B cell (primary cell): ENCODE results near the gene ANXA8. TPM values are rescaled to one million over a fixed set of nuclear protein-coding genes. Genes with fewer than 3 reads are reported as not detected.
"Not testable (repeated sequence)": the region's sequence is repeated elsewhere in the genome, so short reads cannot be mapped to it uniquely, and the experiment has no call there.

ENCODE experiments used
- ATAC-seq: fragments of 200-7000 bp; cut with Tn5 transposase; one replicate; pipeline ENCODE4 v1.10.0; 2021; ENCODE audit warnings: low read depth, mild to moderate bottlenecking, moderate number of reproducible peaks, moderate library complexity
- CTCF ChIA-PET: fragments of 350-600 bp; sonication (Branson Sonifier 250); formaldehyde crosslinking; loops from one replicate; lab custom pipeline; 2021; ENCODE audit warnings: antibody characterized with exemption, inconsistent platforms; lab: Charles Lee
- POLR2A ChIA-PET: fragments of 350-600 bp; sonication (Branson Sonifier 250); formaldehyde crosslinking; loops from one replicate; lab custom pipeline; 2021; ENCODE audit warnings: antibody characterized with exemption; lab: Charles Lee
- DNase-seq: peaks from one replicate; pipeline ENCODE4 v3.0.0; 2013
- H2AFZ ChIP-seq: 2 replicates; pipeline ENCODE4 v1.6.1; 2012; ENCODE audit warnings: mild to moderate bottlenecking, low read depth, low read length; ENCODE audit not compliant: insufficient read depth, poor library complexity, severe bottlenecking
- H3K27ac ChIP-seq, 2 donors: 1 replicate in 1 of 2; 2 replicates in 1 of 2; pipeline ENCODE4 v1.5.1; 2012 to 2013; ENCODE audit warnings: low read length in 2 of 2, mild to moderate bottlenecking in 2 of 2, moderate library complexity in 1 of 2
- H3K27me3 ChIP-seq, 4 experiments: fragments of 200-600 bp in 1 of 4; sonication (generic) in 1 of 4; replicated peaks in 1 of 4; 1 replicate in 2 of 4; 2 replicates in 2 of 4; pipeline versions ENCODE4 v1.6.1 to v1.7.0; 2013 to 2016; ENCODE audit warnings: low read length in 3 of 4, mild to moderate bottlenecking in 2 of 4, mixed read lengths in 1 of 4, moderate library complexity in 1 of 4; ENCODE audit not compliant: insufficient read depth in 4 of 4, control insufficient read depth in 3 of 4; ENCODE audit errors: control extremely low read depth in 1 of 4
- H3K36me3 ChIP-seq, 2 experiments: replicated peaks in 1 of 2; 1 replicate in 1 of 2; 2 replicates in 1 of 2; pipeline versions ENCODE4 v1.6.1 to v1.7.1; 2013; ENCODE audit warnings: low read length in 1 of 2; ENCODE audit not compliant: insufficient read depth in 2 of 2, control insufficient read depth in 1 of 2; ENCODE audit errors: control extremely low read depth in 1 of 2, extremely low read depth in 1 of 2
- H3K4me1 ChIP-seq, 2 donors: fragments of 200-600 bp in 1 of 2; sonication (generic) in 1 of 2; 1 replicate in 1 of 2; 2 replicates in 1 of 2; pipeline versions ENCODE4 v1.5.1 to v1.6.1; 2013 to 2017; ENCODE audit warnings: low read length in 2 of 2; ENCODE audit not compliant: control insufficient read depth in 2 of 2, insufficient read depth in 2 of 2
- H3K4me2 ChIP-seq: replicated peaks from 2 replicates; pipeline ENCODE3; 2012; ENCODE audit warnings: mild to moderate bottlenecking, low read depth, low read length; ENCODE audit not compliant: poor library complexity, severe bottlenecking
- H3K4me3 ChIP-seq, 5 experiments: fragments of 200-600 bp in 1 of 5; sonication (generic) in 1 of 5; 1 replicate in 3 of 5; 2 replicates in 2 of 5; pipeline versions ENCODE4 v1.5.1 to v1.7.0; 2011 to 2016; ENCODE audit warnings: low read length in 4 of 5, mild to moderate bottlenecking in 4 of 5, low read depth in 2 of 5, control low read depth in 1 of 5, moderate library complexity in 1 of 5; ENCODE audit not compliant: insufficient read depth in 1 of 5; ENCODE audit errors: control extremely low read depth in 1 of 5, extremely low read depth in 1 of 5
- H3K79me2 ChIP-seq: fragments of 200-600 bp; sonication (generic); one replicate; pipeline ENCODE4 v1.6.0; 2016; ENCODE audit warnings: low read length; ENCODE audit not compliant: control insufficient read depth, insufficient read depth
- H3K9ac ChIP-seq: fragments of 200-600 bp; sonication (generic); 2 replicates; pipeline ENCODE4 v1.6.1; 2017; ENCODE audit warnings: mild to moderate bottlenecking, low read length, moderate library complexity
- H3K9me3 ChIP-seq, 3 donors: one replicate each; pipeline versions ENCODE4 v1.6.1 to v1.7.1; 2013; ENCODE audit warnings: low read length in 2 of 3; ENCODE audit not compliant: control insufficient read depth in 2 of 3, insufficient read depth in 1 of 3; ENCODE audit errors: control extremely low read depth in 1 of 3
- H4K20me1 ChIP-seq: 2 replicates; pipeline ENCODE4 v1.6.0; 2012; ENCODE audit warnings: mild to moderate bottlenecking, low read length; ENCODE audit not compliant: insufficient read depth, control insufficient read depth, poor library complexity, severe bottlenecking
- H3K27ac Mint-ChIP-seq: one replicate; pipeline ENCODE4 v1.8.0; 2021; ENCODE audit warnings: mixed read lengths
- H3K27me3 Mint-ChIP-seq: one replicate; pipeline ENCODE4 v1.8.0; 2021; ENCODE audit warnings: mixed read lengths
- H3K4me1 Mint-ChIP-seq: one replicate; pipeline ENCODE4 v1.8.0; 2021; ENCODE audit warnings: mixed read lengths
- H3K4me3 Mint-ChIP-seq: one replicate; pipeline ENCODE4 v1.8.0; 2021; ENCODE audit warnings: mixed read lengths
- H3K9me3 Mint-ChIP-seq: one replicate; pipeline ENCODE4 v1.8.0; 2022; ENCODE audit warnings: mixed read lengths; ENCODE audit not compliant: insufficient read depth
- WGBS: methylation state at CpG from one replicate; pipeline ENCODE4 v1.1.5; 2013; ENCODE audit warnings: missing lambda C conversion rate; ENCODE audit not compliant: insufficient coverage; 5-methylcytosine and 5-hydroxymethylcytosine counted together
- intact Hi-C: fragments of 100-400 bp; cut with micrococcal nuclease; formaldehyde crosslinking; loops from one replicate; pipeline ENCODE4 v1.10.0; 2022
- polyA plus RNA-seq: library from polyadenylated mRNA; depleted of rRNA; stranded (reverse); fragments of >200 nt; gene quantifications from 2 replicates; pipeline ENCODE4 v1.2.3, GENCODE V29; 2012
- total RNA-seq, 2 donors: library from RNA; stranded (reverse); fragments of 120-200 nt in 1 of 2; gene quantifications; 1 replicate in 1 of 2; 2 replicates in 1 of 2; pipeline versions ENCODE4 v1.2.3 to v1.2.4, GENCODE V29; 2013 to 2022

ANXA8 gene
- total and polyA plus RNA-seq, 2 donors (not counting 1 experiment from before 2014, with no cell fraction given) = not detected

GRCh38 chr10:47467458-47467857 is 16.5 kb downstream of the ANXA8 start:
- H4K20me1 ChIP-seq, CTCF ChIA-PET, H3K27me3 Mint-ChIP-seq, H3K27ac ChIP-seq, H3K9me3 Mint-ChIP-seq, H2AFZ ChIP-seq, H3K4me3 Mint-ChIP-seq, H3K4me2 ChIP-seq, H3K9ac ChIP-seq, H3K79me2 ChIP-seq, ATAC-seq, intact Hi-C loops, H3K4me1 Mint-ChIP-seq, DNase-seq, H3K36me3 ChIP-seq, POLR2A ChIA-PET, H3K4me1 ChIP-seq, H3K9me3 ChIP-seq, H3K27me3 ChIP-seq, H3K4me3 ChIP-seq, H3K27ac Mint-ChIP-seq: not testable (repeated sequence)
- 90% methylated on average over 3 of the region's 5 CpGs for WGBS

GRCh38 chr10:47465216-47465917 is 18.5 kb downstream of the ANXA8 start:
- WGBS = 90% methylated on average over 7 of the region's 14 CpGs
- ATAC-seq, H3K79me2 ChIP-seq, H3K9me3 ChIP-seq, DNase-seq, H3K27ac Mint-ChIP-seq, H3K4me3 Mint-ChIP-seq, H3K27me3 ChIP-seq, H3K27me3 Mint-ChIP-seq, H3K4me2 ChIP-seq, H4K20me1 ChIP-seq, H3K9ac ChIP-seq, H3K9me3 Mint-ChIP-seq, intact Hi-C loops, CTCF ChIA-PET, H3K4me1 ChIP-seq, H3K4me1 Mint-ChIP-seq, H3K27ac ChIP-seq, POLR2A ChIA-PET, H3K4me3 ChIP-seq, H2AFZ ChIP-seq, H3K36me3 ChIP-seq: not testable (repeated sequence)

DNA sequence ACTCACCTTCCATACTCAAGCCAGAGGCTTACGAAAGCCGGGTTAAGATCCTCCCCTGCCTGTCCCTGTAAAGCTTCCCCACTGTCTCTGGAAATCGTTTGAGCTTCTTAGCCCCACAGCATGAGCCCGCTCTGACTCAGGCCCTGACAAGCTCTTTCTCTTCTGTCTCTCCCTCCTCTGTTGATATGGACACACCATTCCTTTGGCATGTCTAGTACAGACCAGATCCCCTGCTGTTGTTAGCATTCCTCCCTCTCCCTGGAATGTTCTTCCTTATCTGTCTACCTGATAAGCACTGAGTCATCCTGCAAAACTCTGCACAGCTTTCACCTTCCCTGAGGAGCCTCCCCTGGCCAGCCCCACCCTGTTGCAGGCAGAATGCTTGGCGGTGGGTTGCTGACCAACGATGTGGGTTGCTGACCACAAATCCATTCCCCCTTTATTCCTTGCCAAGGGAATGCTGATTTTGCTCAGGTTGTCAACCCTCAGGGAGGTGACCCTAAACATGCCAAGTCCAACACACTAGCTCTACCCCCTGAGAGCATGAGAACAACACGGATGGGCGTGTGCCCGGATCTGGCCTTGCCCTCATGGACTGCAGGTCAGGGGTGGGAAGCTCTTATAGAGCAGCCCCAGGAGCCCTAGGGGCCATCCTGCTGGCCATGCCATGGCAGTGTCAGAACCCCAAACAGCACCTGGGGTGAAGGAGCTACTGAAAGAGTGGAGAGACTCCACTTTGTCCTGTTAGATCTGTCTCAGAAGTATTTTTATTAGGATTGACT is 21.1 kb downstream of the ANXA8 start:
- DNase-seq, H3K4me3 Mint-ChIP-seq, H2AFZ ChIP-seq, H3K36me3 ChIP-seq, H4K20me1 ChIP-seq, H3K4me1 Mint-ChIP-seq, H3K27me3 Mint-ChIP-seq, H3K9me3 Mint-ChIP-seq, H3K4me3 ChIP-seq, H3K79me2 ChIP-seq, H3K4me1 ChIP-seq, H3K4me2 ChIP-seq, H3K27ac Mint-ChIP-seq, H3K27me3 ChIP-seq, CTCF ChIA-PET, POLR2A ChIA-PET, intact Hi-C loops, H3K9ac ChIP-seq, H3K27ac ChIP-seq, H3K9me3 ChIP-seq, ATAC-seq: not testable (repeated sequence)
- no CpG with 5 or more reads among the region's 9 CpGs for WGBS

DNA sequence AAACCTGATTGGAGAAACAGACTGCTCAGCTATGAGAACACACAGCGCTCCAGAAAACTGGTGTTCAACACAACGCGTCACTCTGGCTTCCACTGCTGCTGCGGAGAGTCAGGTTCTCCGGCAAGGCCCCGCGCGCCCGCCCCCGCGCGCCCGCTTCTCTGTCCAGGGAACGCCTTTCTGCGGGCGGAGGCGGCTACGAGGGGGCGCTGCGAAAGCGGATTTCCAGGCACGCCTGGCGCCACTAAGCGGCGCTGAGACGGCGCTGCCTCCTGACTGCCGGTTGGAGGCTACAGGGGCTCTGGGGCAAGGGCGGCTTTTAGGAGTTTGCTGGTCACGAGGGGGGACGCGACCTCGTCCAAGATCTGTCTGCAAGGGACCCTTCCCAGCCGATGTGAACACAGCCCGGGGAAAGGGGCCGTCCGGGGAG is 22.6 kb downstream of the ANXA8 start:
- H4K20me1 ChIP-seq, H3K27me3 Mint-ChIP-seq, H3K9me3 ChIP-seq, CTCF ChIA-PET, H3K27ac ChIP-seq, H3K9me3 Mint-ChIP-seq, H3K27ac Mint-ChIP-seq, H3K79me2 ChIP-seq, H2AFZ ChIP-seq, H3K4me2 ChIP-seq, H3K4me3 ChIP-seq, H3K36me3 ChIP-seq, DNase-seq, H3K4me1 Mint-ChIP-seq, POLR2A ChIA-PET, ATAC-seq, H3K4me3 Mint-ChIP-seq, H3K4me1 ChIP-seq, H3K27me3 ChIP-seq, H3K9ac ChIP-seq, intact Hi-C loops: not testable (repeated sequence)
- WGBS = 5% methylated on average over 3 of the region's 37 CpGs
